Measurements from ENCODE around the gene LTBP1.

LTBP1 gene

DNA sequence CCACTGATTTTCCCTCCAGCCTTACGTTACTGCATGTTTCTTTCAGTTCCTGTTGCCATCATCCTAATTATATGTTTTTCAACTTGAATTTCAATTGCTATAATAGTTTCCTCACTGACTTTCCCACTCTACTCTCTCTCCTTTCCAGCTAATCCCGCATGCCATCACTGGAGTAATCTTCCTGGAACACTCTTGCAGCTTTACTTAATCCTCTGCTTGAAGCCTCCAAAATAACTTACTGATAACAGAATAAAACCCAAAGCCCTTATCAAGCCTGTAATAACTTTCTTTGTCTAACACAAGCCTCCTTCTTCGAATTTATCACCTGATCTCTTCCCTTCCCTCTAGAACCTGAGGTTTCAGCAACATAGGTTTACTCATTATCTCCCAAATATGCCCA lies 237.3 kb downstream of the LTBP1 start:
- no peaks in the 10 kb centered on the region for H3K9me3 Mint-ChIP-seq
- H3K27me3 Mint-ChIP-seq (ENCODE audit: low read depth), result no peaks in the 10 kb centered on the region
- H3K27ac Mint-ChIP-seq, result no peak overlapping the region
- H3K4me1 Mint-ChIP-seq, result no peaks in the 10 kb centered on the region
- H3K4me3 Mint-ChIP-seq, result no peak overlapping the region
- TF ChIP-seq, protein P1, sequence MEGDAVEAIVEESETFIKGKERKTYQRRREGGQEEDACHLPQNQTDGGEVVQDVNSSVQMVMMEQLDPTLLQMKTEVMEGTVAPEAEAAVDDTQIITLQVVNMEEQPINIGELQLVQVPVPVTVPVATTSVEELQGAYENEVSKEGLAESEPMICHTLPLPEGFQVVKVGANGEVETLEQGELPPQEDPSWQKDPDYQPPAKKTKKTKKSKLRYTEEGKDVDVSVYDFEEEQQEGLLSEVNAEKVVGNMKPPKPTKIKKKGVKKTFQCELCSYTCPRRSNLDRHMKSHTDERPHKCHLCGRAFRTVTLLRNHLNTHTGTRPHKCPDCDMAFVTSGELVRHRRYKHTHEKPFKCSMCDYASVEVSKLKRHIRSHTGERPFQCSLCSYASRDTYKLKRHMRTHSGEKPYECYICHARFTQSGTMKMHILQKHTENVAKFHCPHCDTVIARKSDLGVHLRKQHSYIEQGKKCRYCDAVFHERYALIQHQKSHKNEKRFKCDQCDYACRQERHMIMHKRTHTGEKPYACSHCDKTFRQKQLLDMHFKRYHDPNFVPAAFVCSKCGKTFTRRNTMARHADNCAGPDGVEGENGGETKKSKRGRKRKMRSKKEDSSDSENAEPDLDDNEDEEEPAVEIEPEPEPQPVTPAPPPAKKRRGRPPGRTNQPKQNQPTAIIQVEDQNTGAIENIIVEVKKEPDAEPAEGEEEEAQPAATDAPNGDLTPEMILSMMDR (IDR thresholded peaks at IDR 0.05; ENCODE audit: unreplicated experiment in 3 of 3), result no peak
- H3K36me3 Mint-ChIP-seq (ENCODE audit: low read depth), result peaks cover 9% of the 10 kb centered on the region

DNA sequence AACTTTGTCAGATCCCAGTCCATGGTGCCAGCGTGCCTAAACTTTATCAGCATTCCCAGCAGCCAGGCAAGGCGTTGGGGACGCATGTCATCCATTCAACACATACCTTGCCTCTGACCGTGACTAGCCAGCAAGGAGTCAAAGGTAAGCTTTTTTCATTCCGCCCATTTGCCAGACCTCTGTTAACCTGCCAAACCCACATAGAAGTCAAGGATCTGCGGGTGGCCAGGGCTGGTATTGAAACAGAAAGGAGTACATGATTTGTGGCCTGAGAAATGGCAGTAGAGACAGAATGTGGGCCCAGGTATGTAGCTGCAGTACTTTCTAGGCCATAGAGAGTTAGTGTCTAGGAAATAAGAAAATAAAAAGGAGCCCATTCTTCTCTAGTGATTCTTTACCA lies 240.2 kb downstream of the LTBP1 start:
- no peak overlapping the region for H3K27ac Mint-ChIP-seq
- no peaks in the 10 kb centered on the region for H3K4me1 Mint-ChIP-seq
- no peaks in the 10 kb centered on the region for H3K9me3 Mint-ChIP-seq
- no peaks in the 10 kb centered on the region for H3K27me3 Mint-ChIP-seq (ENCODE audit: low read depth)
- TF ChIP-seq, protein P1 (IDR thresholded peaks at IDR 0.05; ENCODE audit: unreplicated experiment in 3 of 3), result no peak
- peaks cover 13% of the 10 kb centered on the region for H3K36me3 Mint-ChIP-seq (ENCODE audit: low read depth)
- no peak overlapping the region for H3K4me3 Mint-ChIP-seq

DNA sequence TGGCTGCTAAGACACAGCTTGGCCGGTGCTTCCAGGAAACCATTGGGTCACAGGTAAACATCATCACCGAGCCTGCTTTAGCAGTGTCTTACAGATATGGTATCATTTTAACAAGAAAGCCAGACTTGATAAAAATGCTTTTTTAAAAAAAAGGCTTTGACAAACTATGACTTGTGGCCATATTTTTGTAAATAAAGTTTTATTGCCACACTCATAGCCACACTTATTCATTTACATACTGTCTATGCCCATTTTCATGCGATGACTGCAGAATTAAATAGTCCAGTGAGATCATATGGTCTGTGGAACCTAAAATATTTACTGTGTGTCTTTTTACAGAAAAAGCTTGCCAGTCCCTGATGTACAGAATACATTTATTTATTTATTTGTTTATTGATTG lies 242.0 kb downstream of the LTBP1 start:
- H3K4me1 Mint-ChIP-seq, result no peaks in the 10 kb centered on the region
- no peaks in the 10 kb centered on the region for H3K9me3 Mint-ChIP-seq
- TF ChIP-seq, protein P1 (IDR thresholded peaks at IDR 0.05; ENCODE audit: unreplicated experiment in 3 of 3), result no peak
- H3K27me3 Mint-ChIP-seq (ENCODE audit: low read depth), result no peaks in the 10 kb centered on the region
- H3K4me3 Mint-ChIP-seq, result no peak overlapping the region
- H3K36me3 Mint-ChIP-seq (ENCODE audit: low read depth), result peaks cover 17% of the 10 kb centered on the region
- H3K27ac Mint-ChIP-seq, result no peak overlapping the region

DNA sequence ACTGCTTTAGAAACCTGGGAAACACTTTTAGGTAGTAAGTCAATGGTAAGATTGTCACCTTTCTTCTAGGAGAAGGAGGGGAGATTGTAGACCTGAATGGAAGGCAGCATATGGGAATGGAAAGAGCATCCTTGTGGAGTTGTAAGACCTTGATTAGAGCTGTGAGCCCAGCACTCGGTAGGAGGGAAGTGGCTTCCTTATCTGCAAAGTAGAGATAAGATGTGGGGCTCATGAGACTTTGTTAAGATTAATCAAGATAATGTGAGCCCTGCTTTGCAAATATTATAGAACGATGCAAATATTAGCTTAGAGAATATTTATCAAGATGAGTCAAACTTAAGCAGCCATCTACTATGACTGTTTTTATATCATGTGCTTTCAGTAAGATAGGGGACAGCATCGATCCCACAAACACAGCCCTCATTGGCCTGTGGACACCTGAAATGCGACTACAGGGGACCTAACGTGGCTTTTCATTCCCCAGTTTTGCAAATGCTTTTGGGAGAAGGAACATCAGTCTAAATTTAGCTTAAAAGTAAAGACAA lies 243.7 kb downstream of the LTBP1 start:
- H3K27ac Mint-ChIP-seq, result no peak overlapping the region
- no peaks in the 10 kb centered on the region for H3K27me3 Mint-ChIP-seq (ENCODE audit: low read depth)
- TF ChIP-seq, protein P1 (IDR thresholded peaks at IDR 0.05; ENCODE audit: unreplicated experiment in 3 of 3), result no peak
- no peaks in the 10 kb centered on the region for H3K4me1 Mint-ChIP-seq
- no peak overlapping the region for H3K4me3 Mint-ChIP-seq
- peaks cover 17% of the 10 kb centered on the region for H3K36me3 Mint-ChIP-seq (ENCODE audit: low read depth)
- H3K9me3 Mint-ChIP-seq, result no peaks in the 10 kb centered on the region

DNA sequence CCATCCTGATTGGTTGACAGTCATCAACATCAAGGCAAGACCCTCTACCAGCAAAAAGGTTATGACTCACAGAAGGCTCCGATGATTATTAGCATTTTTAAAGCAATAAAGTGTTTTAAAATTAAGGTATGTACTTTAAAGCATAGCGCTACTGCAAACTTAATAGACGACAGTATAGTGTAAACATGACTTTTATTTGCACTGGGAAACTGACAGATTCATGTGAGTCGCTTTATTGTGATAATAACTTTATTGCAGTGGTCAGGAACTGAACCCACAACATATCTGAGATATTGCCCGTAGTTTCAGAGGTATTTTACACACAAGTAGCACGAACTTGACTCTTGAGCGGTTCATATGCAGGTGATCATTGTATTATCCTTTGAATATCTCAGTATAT lies 249.1 kb downstream of the LTBP1 start:
- Mint-ChIP-seq H3K36me3 (ENCODE audit: low read depth) (peaks cover 22% of the 10 kb centered on the region), H3K9me3 (peaks cover 9% of the 10 kb centered on the region), H3K27me3 (ENCODE audit: low read depth) (no peaks in the 10 kb centered on the region), H3K27ac (no peak overlapping the region), H3K4me1 (no peaks in the 10 kb centered on the region), H3K4me3 (no peak overlapping the region)
- TF ChIP-seq, protein P1 (IDR thresholded peaks at IDR 0.05; ENCODE audit: unreplicated experiment in 3 of 3), result no peak

DNA sequence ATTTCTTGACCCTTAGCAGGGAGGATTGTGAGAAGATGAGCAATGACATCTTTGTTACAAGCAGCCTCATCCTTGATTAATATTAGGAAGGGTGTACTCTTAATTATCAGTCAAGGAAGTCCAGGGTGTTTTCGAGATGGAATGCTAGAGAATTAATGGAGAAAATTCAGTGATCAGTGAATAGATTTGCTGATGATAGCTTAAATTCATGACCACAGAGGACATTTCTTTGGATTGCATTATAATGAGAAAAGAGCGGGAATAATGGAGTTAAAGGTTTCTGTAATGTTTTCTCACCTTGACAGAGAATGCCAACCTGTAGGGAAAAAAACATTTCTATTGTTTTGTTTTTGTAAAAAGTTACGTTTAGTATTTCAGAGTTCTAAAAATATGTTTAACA lies 249.9 kb downstream of the LTBP1 start:
- Mint-ChIP-seq H3K27me3 (ENCODE audit: low read depth) (no peaks in the 10 kb centered on the region), H3K9me3 (peaks cover 9% of the 10 kb centered on the region), H3K4me1 (no peaks in the 10 kb centered on the region), H3K4me3 (no peak overlapping the region), H3K27ac (no peak overlapping the region), H3K36me3 (ENCODE audit: low read depth) (peaks cover 22% of the 10 kb centered on the region)
- TF ChIP-seq, protein P1 (IDR thresholded peaks at IDR 0.05; ENCODE audit: unreplicated experiment in 3 of 3), result no peak

Measured in nephron (organoid).